Osteoblast (primary cell): ENCODE results near the gene COLGALT1. TPM values are rescaled to one million over a fixed set of nuclear protein-coding genes. Genes with fewer than 3 reads are reported as not detected.

Source experiments
- DNase-seq: peaks from one replicate; pipeline ENCODE4 v3.0.0; 2011; ENCODE audit warnings: low spot score, mixed read lengths; ENCODE audit not compliant: insufficient read length; ENCODE audit errors: missing footprints
- H2AFZ ChIP-seq: 2 replicates; pipeline ENCODE4 v1.6.0; 2011; ENCODE audit warnings: mild to moderate bottlenecking, low read length
- H3K27ac ChIP-seq: 2 replicates; pipeline ENCODE4 v1.5.1; 2011; ENCODE audit warnings: mild to moderate bottlenecking, low read depth, low read length, moderate library complexity
- H3K27me3 ChIP-seq: 2 replicates; pipeline ENCODE4 v1.6.0; 2012; ENCODE audit warnings: mild to moderate bottlenecking, control low read depth, inconsistent platforms, low read length, moderate library complexity; ENCODE audit not compliant: insufficient read depth
- H3K36me3 ChIP-seq: 2 replicates; pipeline ENCODE4 v1.5.1; 2011; ENCODE audit warnings: mild to moderate bottlenecking, low read length, control low read depth, moderate library complexity; ENCODE audit not compliant: insufficient read depth
- H3K4me1 ChIP-seq: 2 replicates; pipeline ENCODE4 v1.5.1; 2011; ENCODE audit warnings: mild to moderate bottlenecking, low read length, control low read depth, moderate library complexity; ENCODE audit not compliant: insufficient read depth
- H3K4me2 ChIP-seq: 2 replicates; pipeline ENCODE4 v1.6.0; 2011; ENCODE audit warnings: mild to moderate bottlenecking, low read length; ENCODE audit not compliant: insufficient read depth
- H3K4me3 ChIP-seq: fragments of 200-600 bp; sonication (generic); 3 replicates; pipeline ENCODE4 v1.5.1; 2012; ENCODE audit warnings: mild to moderate bottlenecking, low read length, inconsistent platforms; ENCODE audit not compliant: insufficient read depth
- H3K79me2 ChIP-seq: 2 replicates; pipeline ENCODE4 v1.6.0; 2012; ENCODE audit warnings: mild to moderate bottlenecking, low read length, control low read depth, inconsistent platforms; ENCODE audit not compliant: insufficient read depth
- H3K9me3 ChIP-seq: 2 replicates; pipeline ENCODE4 v1.5.1; 2011; ENCODE audit warnings: low read depth, low read length, control low read depth
- H4K20me1 ChIP-seq: 2 replicates; pipeline ENCODE4 v1.6.0; 2012; ENCODE audit warnings: mild to moderate bottlenecking, low read length, control low read depth; ENCODE audit not compliant: insufficient read depth
- CTCF ChIP-seq: IDR thresholded peaks from 2 replicates; pipeline ENCODE4 v1.5.1; 2011; ENCODE audit warnings: mild to moderate bottlenecking, low read depth, low read length, moderate library complexity; ENCODE audit errors: extremely low read depth
- total RNA-seq: library from RNA; depleted of rRNA; stranded (reverse); fragments of >200 nt; gene quantifications from 2 replicates; pipeline ENCODE4 v1.2.3, GENCODE V29; 2012

COLGALT1 gene
- total RNA-seq, 1 donor, result 108 TPM

- Histone ChIP-seq H3K9me3 (no peaks in the 10 kb centered on the region), H2AFZ (no peak overlapping the region), H3K79me2 (no peaks in the 10 kb centered on the region), H3K36me3 (no peaks in the 10 kb centered on the region), H3K4me2 (no peak overlapping the region), H3K4me3 (no peak overlapping the region), H4K20me1 (no peaks in the 10 kb centered on the region), H3K27ac (no peak overlapping the region), H3K27me3 (no peaks in the 10 kb centered on the region), H3K4me1 (peaks cover 5% of the 10 kb centered on the region)
- no peak for TF ChIP-seq CTCF
- DNase-seq, result no peak
These were observed 11.5 kb upstream of the COLGALT1 start for GRCh38 chr19:17543986-17544385.

GRCh38 chr19:17544418-17544817, 11.0 kb upstream of the COLGALT1 start:
- Histone ChIP-seq H3K4me1 (peaks cover 1% of the 10 kb centered on the region), H3K36me3 (no peaks in the 10 kb centered on the region), H3K9me3 (no peaks in the 10 kb centered on the region), H3K4me3 (no peak overlapping the region), H3K27ac (no peak overlapping the region), H2AFZ (no peak overlapping the region), H3K79me2 (no peaks in the 10 kb centered on the region), H3K27me3 (no peaks in the 10 kb centered on the region), H3K4me2 (no peak overlapping the region), H4K20me1 (no peaks in the 10 kb centered on the region)
- TF ChIP-seq CTCF, result no peak
- DNase-seq, result no peak

GRCh38 chr19:17548145-17548544, 7.3 kb upstream of the COLGALT1 start:
- Histone ChIP-seq H3K4me1 (peaks cover 4% of the 10 kb centered on the region), H3K27me3 (no peaks in the 10 kb centered on the region), H3K9me3 (no peaks in the 10 kb centered on the region), H3K4me3 (no peak overlapping the region), H3K4me2 (no peak overlapping the region), H4K20me1 (no peaks in the 10 kb centered on the region), H2AFZ (no peak overlapping the region), H3K79me2 (no peaks in the 10 kb centered on the region), H3K27ac (no peak overlapping the region), H3K36me3 (no peaks in the 10 kb centered on the region)
- TF ChIP-seq CTCF, result no peak
- no peak for DNase-seq

- Histone ChIP-seq H3K4me1 (peaks cover 12% of the 10 kb centered on the region), H4K20me1 (no peaks in the 10 kb centered on the region), H3K79me2 (no peaks in the 10 kb centered on the region), H3K4me2 (no peak overlapping the region), H3K36me3 (no peaks in the 10 kb centered on the region), H2AFZ (no peak overlapping the region), H3K27ac (no peak overlapping the region), H3K4me3 (no peak overlapping the region), H3K9me3 (no peaks in the 10 kb centered on the region), H3K27me3 (no peaks in the 10 kb centered on the region)
- no peak for DNase-seq
- TF ChIP-seq CTCF, result no peak
These were observed 6.2 kb upstream of the COLGALT1 start for GRCh38 chr19:17549085-17549740.
